NOMO-1 treated with dmso at 0.1 percent for 144 hours (cell line): ENCODE results near the gene ACKR1.

Source experiments
- DNase-seq: peaks from one replicate; lab custom pipeline; 2025; ENCODE audit not compliant: unreplicated experiment; lab: John Stamatoyannopoulos, UW

Gene ACKR1, protein sequence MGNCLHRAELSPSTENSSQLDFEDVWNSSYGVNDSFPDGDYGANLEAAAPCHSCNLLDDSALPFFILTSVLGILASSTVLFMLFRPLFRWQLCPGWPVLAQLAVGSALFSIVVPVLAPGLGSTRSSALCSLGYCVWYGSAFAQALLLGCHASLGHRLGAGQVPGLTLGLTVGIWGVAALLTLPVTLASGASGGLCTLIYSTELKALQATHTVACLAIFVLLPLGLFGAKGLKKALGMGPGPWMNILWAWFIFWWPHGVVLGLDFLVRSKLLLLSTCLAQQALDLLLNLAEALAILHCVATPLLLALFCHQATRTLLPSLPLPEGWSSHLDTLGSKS

GRCh38 chr1:159204161-159205141 is at the start of gene ACKR1:
Gene ACKR1 (plus strand): TSS chr1:159204875. CDS start chr1:159204960, 85 bp downstream.
- no peak for DNase-seq

DNA sequence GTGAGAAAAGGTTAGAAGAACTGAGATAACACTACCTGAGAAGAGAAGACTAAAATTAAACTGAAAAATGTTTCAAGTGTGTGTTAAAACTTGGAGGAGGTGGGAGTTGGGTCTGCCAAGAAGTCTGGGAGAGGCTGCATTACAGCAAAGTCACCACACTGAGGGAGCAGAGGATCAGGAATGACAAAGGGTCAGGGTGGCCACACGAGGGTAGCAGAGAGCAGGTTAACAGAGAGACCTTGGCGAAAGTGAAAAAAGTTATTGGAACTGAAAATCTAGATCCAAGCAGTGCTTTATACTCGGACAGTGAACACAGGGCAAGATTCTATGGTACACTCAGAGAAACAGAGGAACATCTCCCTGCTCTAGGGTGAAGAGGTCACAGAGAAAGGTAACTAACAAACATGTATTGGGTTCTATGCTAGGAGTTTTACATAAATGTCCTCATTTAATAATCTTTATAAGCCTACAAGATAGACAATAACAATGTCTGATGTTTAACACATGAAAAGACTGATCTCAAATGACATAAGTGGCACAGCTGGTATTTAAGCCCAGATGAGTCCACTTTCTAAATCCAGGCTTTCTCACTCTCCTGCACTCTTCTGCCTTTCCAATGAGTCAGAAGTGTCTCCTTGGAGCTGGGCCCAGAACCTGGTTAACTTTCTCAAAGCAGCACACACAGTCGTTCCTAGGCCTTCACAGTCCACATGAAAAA is 43.5 kb upstream of the ACKR1 start:
- DNase-seq: peak; percentile 30

DNA sequence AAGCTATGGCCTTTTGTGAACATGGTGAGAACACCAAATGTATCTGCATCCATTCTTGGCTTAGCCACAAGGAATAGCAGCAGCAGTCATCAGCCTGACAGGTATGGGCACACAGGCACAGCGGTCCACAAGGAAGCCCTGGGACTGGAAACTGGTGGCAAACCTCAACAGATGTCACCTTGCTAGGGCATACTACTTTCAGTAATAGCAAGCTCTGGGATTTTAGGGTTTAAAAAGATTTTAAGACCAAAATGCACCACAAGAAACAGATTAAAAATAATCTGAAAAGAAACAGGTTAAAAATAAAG is 43.0 kb upstream of the ACKR1 start:
- no peak for DNase-seq

- peak; percentile 37 for DNase-seq
These were observed 42.0 kb upstream of the ACKR1 start for GRCh38 chr1:159162516-159163265.

DNA sequence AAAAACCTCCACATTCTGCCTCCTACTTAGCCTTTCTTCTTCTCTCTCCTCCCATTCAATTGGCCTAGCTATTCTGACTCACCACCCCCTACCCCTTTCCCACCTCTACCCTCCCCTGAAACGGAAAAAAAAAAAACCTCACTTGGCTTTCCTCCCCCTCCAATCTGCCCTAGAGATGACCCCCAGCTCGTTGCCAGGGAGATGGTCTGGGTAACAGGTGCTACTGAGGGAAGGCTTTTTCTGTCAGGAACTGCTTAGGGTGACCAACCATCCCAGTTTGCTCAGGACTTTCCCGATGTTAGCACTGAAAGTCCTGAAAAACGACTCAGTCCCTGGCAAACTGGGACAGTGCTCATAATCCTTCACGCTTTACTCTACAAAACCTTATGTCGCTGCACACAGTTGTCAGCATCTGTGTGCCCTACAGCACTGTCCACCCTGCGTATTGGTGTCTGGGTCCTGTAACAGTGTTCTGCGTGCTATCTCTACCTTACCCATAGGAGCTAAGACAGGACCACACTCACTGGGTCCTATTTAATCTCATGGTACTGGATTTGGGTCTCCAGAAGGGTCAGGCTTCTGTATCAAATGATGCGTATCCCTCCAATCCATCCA is 41.0 kb upstream of the ACKR1 start:
- no peak for DNase-seq

DNA sequence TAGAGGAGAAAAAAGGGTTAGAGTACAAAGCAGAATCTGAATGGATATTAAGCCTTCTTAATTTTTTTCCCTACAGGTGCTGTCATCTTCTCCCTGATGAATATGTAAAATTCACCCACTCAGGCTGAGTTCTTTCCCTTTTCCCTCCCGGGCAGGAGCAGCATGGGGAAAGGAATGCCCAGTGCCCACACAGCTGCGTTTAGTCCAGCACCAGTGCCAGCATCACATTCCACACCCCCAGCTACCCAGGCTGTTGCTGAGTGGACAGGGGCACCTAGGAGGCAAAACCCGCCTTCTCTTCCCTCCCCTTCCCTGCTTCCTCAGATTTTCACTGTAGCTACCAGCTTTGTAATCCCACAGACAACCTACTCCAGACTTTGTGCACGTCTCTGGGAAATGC is 36.6 kb upstream of the ACKR1 start:
- no peak for DNase-seq

DNA sequence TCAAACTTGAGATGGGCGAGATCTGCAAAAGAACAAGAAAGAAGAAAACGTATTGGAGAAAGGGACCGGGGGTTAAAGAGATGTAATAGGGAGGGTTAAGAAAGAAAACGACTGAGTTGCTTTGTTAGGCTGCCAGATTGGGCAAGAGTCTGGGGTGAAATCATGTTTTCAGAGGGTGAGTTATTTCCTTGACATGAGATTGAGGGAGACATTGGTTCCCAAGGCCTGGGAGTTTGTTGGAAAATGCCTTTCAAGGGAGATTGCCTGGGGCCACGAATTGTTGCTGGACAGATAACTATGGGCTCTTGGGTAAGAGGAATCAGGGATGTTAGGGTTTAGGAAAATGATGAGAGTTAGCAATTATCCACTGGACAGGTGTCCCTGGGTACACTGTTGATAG is 34.0 kb upstream of the ACKR1 start:
- DNase-seq: no peak

DNA sequence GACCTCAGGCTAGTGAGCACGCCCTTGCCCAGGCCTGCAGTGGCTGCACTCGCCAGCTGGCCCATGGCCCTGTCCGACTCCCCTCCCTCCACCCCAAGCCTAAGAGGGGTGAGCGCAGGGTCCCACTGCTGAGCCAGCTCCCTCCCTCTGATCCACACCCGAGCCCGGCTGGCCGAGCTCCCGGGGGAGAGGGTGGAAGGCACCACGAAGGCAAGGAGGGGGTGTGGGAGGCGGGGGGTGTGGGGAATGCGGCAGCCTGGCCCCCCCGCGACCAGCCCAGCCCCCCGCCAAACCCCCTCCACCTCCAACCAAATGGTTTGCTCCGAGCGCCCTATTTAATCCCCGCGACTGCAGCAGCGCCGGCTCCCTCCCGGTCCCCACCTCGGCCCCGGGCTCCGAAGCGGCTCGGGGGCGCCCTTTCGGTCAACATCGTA is 33.4 kb upstream of the ACKR1 start, which contains the start of gene CADM3:
Gene CADM3 (plus strand): TSS at position 362 of the 434 bp plus-strand sequence. CDS start 151 bp downstream, outside the sequence.
- DNase-seq: no peak

DNA sequence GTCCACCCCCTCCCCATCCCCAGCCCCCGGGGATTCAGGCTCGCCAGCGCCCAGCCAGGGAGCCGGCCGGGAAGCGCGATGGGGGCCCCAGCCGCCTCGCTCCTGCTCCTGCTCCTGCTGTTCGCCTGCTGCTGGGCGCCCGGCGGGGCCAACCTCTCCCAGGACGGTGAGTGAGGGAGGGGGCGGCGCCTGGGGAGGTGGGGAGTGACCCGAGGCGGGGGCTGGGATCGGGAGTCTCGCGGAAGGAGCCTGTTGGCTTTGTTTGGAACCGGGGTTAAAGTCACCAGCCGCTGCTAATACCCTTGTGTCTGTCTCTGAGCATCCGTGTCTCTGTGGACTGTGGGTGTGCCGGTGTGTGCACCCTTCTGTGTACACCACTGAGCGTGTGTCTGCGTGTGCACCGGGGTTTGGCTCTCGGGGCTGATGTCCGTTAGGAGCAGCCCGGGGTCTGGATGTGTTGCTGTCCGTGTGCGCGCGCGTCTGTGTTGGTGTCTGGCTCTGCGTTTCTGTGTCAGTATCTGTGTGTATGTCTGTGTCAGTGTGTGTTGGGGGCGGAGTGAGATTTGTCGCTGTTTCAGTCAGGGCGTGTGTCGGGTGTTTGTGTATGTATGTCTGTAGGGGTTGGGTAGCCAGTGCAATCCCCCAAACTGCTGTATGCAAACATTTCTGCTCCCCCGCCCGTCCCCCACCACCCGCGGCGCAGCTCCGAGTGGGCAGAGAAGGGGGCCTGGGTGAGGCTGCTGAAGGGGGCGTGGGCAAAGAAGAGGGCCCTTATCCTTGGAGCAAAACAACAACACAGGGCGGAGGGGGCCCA is 32.8 kb upstream of the ACKR1 start:
- no peak for DNase-seq

DNA sequence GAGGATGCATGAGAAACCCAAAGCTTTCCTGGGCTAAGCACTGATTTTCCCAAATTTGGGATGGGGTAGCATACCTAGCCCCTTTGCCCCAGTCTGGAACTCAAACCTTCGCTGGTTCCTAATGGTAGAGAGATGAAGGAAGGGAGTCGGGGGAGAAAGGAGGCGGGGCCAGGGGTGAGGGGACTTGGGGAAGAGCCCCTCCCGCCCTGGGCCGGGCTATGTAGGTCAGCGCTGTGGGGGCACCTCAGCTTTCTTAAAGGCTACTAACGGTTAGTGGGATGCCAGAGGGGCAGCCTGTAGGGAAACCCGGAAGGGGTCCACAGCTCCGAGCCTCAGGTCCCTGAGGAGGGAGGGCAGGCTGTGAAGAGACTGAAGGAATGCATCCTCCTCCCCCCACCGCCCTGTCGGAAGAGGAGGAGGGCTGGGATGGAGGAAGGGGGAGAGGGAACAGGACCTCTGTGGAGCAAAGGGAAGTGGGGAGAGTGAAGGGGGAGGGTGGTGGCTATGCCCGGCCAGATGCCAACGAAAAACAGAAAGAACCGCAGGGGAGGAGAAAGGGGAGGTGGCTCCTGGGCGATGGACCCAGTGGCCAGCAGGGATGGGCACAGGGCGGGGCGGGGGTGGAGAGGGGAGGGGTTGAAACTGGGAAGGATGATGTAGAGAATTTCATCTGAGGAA is 31.9 kb upstream of the ACKR1 start:
- DNase-seq: no peak

GRCh38 chr1:159173320-159173719 is 31.4 kb upstream of the ACKR1 start:
- DNase-seq: no peak

- DNase-seq: no peak
These were observed 29.1 kb upstream of the ACKR1 start for GRCh38 chr1:159175571-159175970.

GRCh38 chr1:159177272-159177907 is 27.3 kb upstream of the ACKR1 start:
- DNase-seq: peak; percentile 40

DNA sequence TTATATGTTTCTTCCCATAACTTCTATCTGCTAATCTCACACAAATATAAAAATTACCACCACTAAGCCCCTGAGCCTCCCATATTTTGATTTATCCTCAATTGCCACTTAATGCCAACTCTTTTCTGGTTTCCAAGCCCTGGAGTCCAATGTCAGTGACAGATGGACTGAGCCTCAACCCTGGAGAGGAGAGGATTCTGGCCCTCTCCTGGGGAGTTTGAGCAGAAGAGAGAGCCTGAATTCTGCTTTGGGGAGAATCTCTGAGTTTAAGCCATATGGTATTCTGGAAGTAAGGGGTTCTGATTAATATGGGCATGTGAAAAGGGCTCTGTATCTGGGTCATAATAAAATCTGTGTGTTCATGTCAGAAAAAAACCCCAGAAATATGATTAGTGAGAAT is 24.8 kb upstream of the ACKR1 start:
- DNase-seq: no peak

- no peak for DNase-seq
These were observed 24.2 kb upstream of the ACKR1 start for GRCh38 chr1:159180516-159180915.

DNA sequence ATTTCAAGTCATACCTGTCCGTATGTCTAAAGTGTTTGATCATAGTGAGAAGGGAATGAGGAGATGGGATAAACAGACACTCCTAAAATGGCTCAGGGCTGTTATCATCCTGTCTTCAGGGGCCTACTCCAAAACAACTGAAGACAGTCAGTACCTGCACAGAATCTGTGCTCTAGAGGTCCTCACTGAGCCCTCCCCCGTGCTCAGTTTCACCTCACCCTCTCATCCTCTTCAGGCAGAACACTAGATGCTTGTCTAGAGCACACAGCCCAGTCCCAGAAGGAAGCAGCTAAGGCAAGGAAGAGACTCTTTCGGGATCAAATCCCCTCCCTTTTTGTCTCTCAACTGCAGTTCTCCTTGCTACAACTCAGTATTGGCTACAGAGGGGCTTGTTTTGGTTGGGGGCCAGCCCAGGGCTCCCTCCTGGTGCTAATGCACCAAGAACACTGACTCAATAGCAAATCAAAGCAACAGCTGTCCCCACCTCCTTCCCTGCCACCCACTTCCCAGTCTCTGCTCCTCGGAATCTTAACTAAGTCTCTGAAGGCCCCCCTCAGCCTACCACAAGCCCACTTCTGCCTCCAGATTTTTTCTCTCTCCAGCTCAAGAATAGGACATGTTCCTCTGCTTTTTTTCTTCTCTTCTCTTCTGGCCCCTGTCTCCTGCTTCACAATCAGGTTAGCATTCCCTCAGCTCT is 23.2 kb upstream of the ACKR1 start:
- no peak for DNase-seq

GRCh38 chr1:159184201-159184600 is 20.5 kb upstream of the ACKR1 start:
- DNase-seq: no peak

DNA sequence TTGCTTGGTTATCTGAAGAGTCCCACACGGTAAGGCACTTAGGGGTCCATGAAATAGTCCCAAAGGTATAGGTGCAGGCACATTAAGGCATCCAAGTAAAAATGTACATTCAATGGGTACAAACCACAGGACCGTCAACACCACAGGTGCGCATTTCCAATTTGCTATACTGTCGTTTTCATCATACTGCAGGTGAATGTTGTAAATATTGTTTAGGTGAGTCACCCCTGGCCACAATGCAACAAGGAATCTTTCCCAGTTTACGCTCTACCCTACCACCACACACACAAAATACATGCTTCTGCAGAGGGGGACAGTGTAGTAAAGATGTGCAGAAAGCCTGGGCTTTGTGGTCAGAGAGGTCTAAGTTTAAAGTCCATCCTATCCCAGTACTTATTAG is 19.6 kb upstream of the ACKR1 start:
- no peak for DNase-seq
